ENCODE data around the gene ITK. TPM values are rescaled to one million over a fixed set of nuclear protein-coding genes. Genes with fewer than 3 reads are reported as not detected.
"Not testable (repeated sequence)": the region's sequence is repeated elsewhere in the genome, so short reads cannot be mapped to it uniquely, and the experiment has no call there.

The ITK gene
- total RNA-seq, 1 donor = not detected

DNA sequence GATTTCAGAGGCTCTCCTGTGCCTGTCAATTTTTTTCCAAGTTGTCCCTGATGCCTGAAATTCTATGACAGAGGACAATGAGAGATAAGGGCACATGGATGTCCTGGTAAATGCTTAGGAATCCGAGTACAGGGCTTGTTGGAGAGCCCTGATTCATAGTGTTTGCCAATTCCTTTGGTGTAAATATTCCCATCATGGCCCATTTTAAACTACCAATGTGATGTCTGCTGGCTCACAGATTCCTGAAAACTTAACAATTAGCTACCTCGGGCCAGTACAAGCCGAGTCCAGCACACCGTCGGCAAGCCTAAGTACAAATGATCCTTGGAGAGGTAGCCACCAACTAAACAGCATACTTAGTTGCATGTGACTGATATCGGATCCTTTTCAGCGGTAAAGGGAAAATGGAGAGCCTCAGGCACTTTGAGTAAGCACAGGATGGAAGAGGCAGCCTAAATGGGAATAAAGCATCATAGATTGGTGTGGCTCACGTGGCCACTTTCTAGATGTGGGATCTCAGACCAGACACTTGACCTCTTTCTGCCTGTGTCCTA is 3.6 kb downstream of the ITK start:
- TF ChIP-seq, protein P1, sequence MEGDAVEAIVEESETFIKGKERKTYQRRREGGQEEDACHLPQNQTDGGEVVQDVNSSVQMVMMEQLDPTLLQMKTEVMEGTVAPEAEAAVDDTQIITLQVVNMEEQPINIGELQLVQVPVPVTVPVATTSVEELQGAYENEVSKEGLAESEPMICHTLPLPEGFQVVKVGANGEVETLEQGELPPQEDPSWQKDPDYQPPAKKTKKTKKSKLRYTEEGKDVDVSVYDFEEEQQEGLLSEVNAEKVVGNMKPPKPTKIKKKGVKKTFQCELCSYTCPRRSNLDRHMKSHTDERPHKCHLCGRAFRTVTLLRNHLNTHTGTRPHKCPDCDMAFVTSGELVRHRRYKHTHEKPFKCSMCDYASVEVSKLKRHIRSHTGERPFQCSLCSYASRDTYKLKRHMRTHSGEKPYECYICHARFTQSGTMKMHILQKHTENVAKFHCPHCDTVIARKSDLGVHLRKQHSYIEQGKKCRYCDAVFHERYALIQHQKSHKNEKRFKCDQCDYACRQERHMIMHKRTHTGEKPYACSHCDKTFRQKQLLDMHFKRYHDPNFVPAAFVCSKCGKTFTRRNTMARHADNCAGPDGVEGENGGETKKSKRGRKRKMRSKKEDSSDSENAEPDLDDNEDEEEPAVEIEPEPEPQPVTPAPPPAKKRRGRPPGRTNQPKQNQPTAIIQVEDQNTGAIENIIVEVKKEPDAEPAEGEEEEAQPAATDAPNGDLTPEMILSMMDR (IDR thresholded peaks at IDR 0.05; ENCODE audit: insufficient read depth, low read depth, low read length) = no peak
- H3K4me3 ChIP-seq (ENCODE audit: low read depth, low read length) = no peak overlapping the region
- DNase-seq (ENCODE audit: low read depth) = no peak

DNA sequence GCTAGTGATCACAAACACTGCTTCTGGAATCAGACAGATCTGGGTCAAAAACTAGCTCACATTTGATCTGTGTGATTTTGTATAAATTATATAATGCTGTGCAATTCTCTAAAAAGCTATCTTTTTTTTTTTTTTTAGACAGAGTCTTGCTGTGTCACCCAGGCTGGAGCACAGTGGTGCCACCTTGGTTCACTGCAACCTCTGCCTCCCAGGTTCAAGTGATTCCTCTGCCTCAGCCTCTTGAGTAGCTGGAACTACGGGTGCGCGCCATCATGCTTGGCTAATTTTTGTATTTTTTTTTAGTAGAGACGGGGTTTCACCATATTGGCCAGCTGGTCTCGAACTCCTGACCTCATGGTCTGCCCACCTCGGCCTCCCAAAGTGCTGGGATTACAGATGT is 4.5 kb downstream of the ITK start:
- DNase-seq (ENCODE audit: low read depth); H3K4me3 ChIP-seq (ENCODE audit: low read depth, low read length): not testable (repeated sequence)

DNA sequence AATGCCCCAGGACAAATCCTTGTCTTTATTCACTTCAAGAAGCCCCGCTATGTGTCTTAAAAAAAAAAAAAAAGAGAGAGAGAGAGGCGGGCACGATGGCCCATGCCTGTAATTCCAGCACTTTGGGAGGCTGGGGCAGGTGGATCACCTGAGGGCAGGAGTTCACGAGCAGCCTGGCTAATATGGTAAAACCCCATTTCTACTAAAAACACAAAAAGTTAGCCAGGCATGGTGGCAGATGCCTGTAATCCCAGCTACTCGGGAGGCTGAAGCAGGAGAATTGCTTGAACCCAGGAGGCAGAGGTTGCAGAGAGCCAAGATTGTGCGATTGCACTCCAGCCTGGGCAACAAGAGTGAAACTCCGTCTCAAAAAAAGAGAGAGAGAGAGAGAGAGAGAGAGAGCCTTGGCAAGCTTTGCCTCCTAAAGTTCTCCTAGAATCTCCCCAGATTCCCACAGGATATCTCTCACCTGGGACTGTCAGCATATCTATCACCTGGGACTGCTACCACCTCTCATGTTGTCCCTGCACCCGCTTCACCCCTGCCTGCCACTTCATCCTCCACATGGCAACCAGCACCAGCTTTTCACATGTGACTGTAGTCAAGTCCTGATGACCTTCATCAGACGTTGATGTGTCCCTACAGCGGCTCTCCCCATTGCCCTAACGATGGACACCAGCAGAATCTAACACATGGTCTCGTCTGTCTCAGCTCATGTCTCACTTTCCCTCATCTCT is 5.8 kb downstream of the ITK start:
- H3K4me3 ChIP-seq (ENCODE audit: low read depth, low read length) = no peak overlapping the region
- no peak for DNase-seq (ENCODE audit: low read depth)
- TF ChIP-seq, protein P1 (IDR thresholded peaks at IDR 0.05; ENCODE audit: insufficient read depth, low read depth, low read length) = no peak

DNA sequence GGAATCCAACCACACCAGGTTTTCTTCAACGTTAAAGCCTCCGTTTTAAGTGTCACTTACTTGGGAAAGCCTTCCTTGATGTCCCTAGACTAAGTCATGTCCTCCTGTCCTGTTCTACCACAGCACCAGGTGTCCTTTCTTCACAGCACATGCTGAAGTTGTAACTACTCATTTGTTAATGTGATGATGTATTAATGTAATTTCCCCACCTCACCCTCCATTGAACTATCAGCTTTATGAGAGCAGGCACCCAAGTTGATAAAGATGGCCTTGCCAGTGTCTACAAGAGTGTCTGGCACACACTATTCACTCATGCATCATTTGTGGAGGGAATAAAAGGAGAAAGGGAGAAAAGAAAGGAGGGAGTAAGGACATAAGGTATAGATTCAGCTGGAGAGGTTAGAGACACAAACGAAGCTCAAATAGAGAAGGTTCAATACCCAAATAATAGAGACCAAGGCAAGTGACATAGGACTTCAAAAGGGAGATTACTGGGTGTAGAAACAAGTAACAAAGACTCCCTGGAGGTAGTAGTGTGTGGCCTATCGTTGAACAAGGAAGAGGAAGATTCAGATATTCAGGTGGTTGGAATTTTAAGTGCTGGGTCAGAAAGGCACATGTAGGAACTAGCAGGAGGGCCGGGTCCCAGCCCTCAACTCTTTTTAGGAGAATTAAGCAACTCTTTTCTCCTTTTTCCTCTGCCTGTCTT is 6.6 kb downstream of the ITK start:
- TF ChIP-seq, protein P1 (IDR thresholded peaks at IDR 0.05; ENCODE audit: insufficient read depth, low read depth, low read length) = no peak
- no peak for DNase-seq (ENCODE audit: low read depth)
- H3K4me3 ChIP-seq (ENCODE audit: low read depth, low read length) = no peak overlapping the region

DNA sequence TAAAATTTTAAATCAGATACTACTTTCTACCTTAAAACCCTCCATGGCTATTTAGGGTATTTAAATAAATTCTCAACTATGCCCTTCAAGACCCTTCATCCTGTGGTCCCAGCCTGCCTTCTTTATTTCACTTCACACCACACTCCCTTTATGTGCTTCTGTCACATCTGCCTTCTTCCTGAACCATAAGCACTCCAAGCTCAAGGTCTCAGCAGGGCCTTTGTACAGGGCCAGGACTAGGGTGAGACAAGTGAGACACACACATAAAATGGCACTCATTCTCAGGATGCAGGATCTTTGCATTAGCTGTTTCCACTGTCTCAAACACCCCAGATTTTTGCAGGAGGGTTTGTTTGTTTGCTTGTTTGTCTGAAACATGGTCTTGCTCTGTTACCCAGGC is 7.6 kb downstream of the ITK start:
- DNase-seq (ENCODE audit: low read depth) = no peak
- no peak overlapping the region for H3K4me3 ChIP-seq (ENCODE audit: low read depth, low read length)
- TF ChIP-seq, protein P1 (IDR thresholded peaks at IDR 0.05; ENCODE audit: insufficient read depth, low read depth, low read length) = no peak

DNA sequence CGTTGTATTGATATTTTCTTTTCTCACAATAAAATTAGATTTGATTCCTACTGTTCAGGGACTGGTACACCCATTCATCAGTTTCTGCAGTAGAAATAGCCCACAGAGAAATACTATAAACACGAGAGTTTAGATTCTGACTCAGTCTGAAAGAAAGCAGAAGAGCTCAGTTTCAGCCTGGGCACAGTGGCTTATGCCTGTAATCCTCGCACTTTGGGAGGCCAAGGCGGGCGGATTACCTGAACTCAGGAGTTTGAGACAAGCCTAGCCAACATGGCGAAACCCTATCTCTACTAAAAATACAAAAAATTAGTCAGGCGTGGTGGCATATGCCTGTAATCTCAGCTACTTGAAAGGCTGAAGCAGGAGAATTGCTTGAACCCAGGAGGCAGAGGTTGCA is 8.6 kb downstream of the ITK start:
- H3K4me3 ChIP-seq (ENCODE audit: low read depth, low read length) = no peak overlapping the region
- TF ChIP-seq, protein P1 (IDR thresholded peaks at IDR 0.05; ENCODE audit: insufficient read depth, low read depth, low read length) = no peak
- no peak for DNase-seq (ENCODE audit: low read depth)

DNA sequence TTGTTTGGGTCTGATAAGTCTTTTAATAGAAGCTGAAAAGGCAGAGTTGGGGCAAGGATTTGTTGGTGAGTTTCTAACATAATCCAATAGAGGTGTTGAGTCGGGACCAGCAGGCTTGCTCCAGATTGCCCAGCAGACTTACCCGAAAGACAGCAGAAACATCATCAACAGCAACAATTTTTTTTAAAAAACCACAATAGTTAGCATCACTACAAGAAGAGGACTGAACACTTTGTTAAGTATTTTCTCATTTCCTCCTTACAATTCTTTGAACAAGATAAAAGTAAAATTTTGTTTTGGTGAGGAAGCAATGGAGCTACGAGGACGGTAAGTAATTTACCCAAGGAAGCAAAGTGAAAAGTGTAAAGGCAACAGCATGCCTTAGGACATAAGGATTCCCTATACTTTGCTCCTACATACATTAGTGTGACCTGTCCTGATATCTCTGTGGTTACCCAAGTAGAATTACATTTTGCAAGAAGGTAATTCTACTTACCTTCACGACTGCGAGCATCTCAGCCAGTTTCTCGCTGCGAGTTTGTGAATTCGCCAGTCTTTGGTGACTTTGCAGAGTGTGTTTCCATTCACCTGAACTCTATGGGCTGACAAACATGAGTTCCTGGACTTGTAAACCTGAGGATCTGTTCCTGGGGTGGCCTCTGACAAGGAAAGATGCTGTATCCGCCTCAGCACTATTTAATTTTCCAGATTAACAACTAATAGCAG is 13.2 kb downstream of the ITK start:
- no peak overlapping the region for H3K4me3 ChIP-seq (ENCODE audit: low read depth, low read length)
- no peak for DNase-seq (ENCODE audit: low read depth)
- TF ChIP-seq, protein P1 (IDR thresholded peaks at IDR 0.05; ENCODE audit: insufficient read depth, low read depth, low read length) = no peak
